ENCODE results near the gene ALK.

Gene ALK

GRCh38 chr2:29482348-29482747, 439.0 kb downstream of the ALK start:
- DNase-seq = no peak

GRCh38 chr2:29481313-29481712, 440.1 kb downstream of the ALK start:
- no peak for DNase-seq

GRCh38 chr2:29480426-29480825, 441.0 kb downstream of the ALK start:
- no peak for DNase-seq

GRCh38 chr2:29479401-29479800, 442.0 kb downstream of the ALK start:
- DNase-seq = no peak

- no peak for DNase-seq
Observed at GRCh38 chr2:29478641-29479040, 442.7 kb downstream of the ALK start.

GRCh38 chr2:29477186-29477585, 444.2 kb downstream of the ALK start:
- no peak for DNase-seq

- DNase-seq = no peak
Observed at GRCh38 chr2:29475499-29475898, 445.9 kb downstream of the ALK start.

- DNase-seq = no peak
Observed at GRCh38 chr2:29469961-29470360, 451.4 kb downstream of the ALK start.

- no peak for DNase-seq
Observed at GRCh38 chr2:29469516-29469915, 451.9 kb downstream of the ALK start.

- no peak for DNase-seq
Observed at GRCh38 chr2:29463181-29463900, 458.0 kb downstream of the ALK start.

- DNase-seq = no peak
Observed at GRCh38 chr2:29462293-29462692, 459.1 kb downstream of the ALK start.

- DNase-seq = no peak
Observed at GRCh38 chr2:29460190-29460589, 461.2 kb downstream of the ALK start.

- DNase-seq = no peak
Observed at GRCh38 chr2:29459445-29460179, 461.8 kb downstream of the ALK start.

- DNase-seq = no peak
Observed at GRCh38 chr2:29456429-29456828, 465.0 kb downstream of the ALK start.

GRCh38 chr2:29455200-29455860, 466.1 kb downstream of the ALK start:
- no peak for DNase-seq

- DNase-seq = no peak
Observed at GRCh38 chr2:29452036-29452435, 469.4 kb downstream of the ALK start.

- no peak for DNase-seq
Observed at GRCh38 chr2:29450596-29451222, 470.7 kb downstream of the ALK start.

GRCh38 chr2:29449499-29449898, 471.9 kb downstream of the ALK start:
- no peak for DNase-seq

GRCh38 chr2:29448096-29448688, 473.2 kb downstream of the ALK start:
- DNase-seq = no peak

- no peak for DNase-seq
Observed at GRCh38 chr2:29447513-29447912, 473.9 kb downstream of the ALK start.

- DNase-seq = no peak
Observed at GRCh38 chr2:29446847-29447246, 474.5 kb downstream of the ALK start.

GRCh38 chr2:29444150-29444549, 477.2 kb downstream of the ALK start:
- no peak for DNase-seq

GRCh38 chr2:29443627-29444026, 477.8 kb downstream of the ALK start:
- DNase-seq = no peak

All from T-helper 1 cell (primary cell).